Activated CD4-positive, CD25-positive, alpha-beta regulatory T cell (primary cell): Measurements from ENCODE around the gene ALPK1.
"Not testable (repeated sequence)": the region's sequence is repeated elsewhere in the genome, so short reads cannot be mapped to it uniquely, and the experiment has no call there.

Source experiments
- DNase-seq, 4 experiments: peaks; one replicate each; lab custom pipeline; 2025; lab: John Stamatoyannopoulos, UW

ALPK1 gene

DNA sequence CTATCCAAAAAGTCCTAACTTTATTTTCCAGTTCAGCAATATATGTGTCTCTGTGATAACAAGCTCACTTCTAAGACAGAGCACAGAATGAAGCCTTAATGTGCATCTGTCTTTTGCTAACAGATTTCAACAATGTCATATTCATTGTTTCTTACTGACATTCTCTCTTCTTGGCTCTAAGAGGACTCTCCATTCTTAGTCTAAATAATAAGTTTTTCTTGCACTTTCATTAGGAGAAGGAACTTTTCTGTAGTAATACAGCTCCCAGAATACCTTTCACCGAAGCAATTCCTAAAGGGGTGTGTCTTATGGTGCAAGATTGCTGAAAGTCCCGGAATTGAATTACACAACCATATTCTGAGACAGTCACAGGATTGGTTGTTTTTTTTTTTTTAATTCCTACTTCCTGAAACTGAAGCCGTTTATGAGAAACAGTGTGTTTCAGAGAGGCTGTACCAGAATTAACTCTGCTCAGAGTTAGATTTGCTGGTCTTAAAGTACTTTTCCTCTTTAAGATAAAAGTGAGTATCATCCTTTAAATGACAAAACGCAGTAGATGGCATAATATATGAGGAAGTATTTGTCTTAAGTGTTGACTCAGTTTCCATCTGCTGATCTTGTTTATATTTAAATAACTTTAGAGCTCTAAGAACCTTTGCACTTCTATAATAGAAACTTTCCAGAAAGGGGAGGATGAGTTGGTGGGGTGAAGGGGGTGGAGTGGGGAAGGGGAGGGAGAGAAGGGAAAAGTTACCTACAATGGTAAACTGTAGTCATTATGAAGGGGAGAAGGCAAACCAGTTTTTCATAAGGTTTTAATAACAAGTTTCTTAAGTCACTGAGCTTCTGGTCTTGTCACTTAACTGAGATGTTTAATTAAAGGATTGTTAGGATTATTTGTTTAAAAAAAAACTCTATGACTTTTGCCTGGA is at the start of gene ALPK1:
Gene ALPK1, plus strand, starts transcription at position 421 of the 932 bp plus-strand sequence.
- DNase-seq, result no peak

- no peak for DNase-seq
Observed at GRCh38 chr4:112251019-112251643, 46.0 kb upstream of the ALPK1 start.

GRCh38 chr4:112252234-112252633 is 44.9 kb upstream of the ALPK1 start:
- no peak for DNase-seq

GRCh38 chr4:112253382-112254000 is 43.7 kb upstream of the ALPK1 start:
- DNase-seq, result no peak

DNA sequence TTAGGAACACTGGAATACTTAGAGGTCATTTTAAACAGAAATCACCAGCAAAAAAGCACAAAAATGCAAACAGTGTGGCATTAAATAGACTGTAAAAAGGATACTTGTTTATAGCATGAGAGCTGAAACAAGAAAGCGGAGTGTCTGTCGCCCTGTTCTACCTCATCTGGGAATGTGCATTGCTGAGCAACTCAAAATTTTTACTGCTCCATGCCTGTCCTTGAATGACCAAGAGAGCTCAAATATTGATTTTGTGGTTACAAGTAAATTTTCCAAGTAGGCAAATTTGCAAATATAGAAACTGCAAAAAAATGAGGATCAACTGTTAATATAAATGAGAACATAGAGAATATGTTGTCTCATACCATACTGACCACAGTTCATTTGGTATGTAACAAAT is 40.1 kb upstream of the ALPK1 start:
- DNase-seq, result no peak

GRCh38 chr4:112266823-112267222 is 30.3 kb upstream of the ALPK1 start:
- DNase-seq, result no peak

DNA sequence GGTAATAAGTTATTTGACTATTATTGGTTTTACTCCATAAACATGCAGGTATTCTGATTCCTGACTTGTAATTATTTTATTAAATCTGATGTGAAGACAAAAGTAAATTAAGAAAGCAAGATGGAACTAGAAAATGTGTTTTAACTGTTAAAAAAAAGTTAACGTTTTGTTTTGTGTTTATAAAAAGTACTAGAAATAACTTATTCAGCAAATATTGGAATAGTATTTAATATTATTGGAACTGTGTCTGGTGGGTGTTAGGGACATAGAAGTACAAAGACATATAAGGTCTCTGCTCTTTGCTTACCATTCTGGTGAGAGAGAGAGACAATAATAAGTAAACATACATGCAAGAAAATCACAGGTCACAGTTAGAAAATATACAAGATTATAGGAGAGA is 27.1 kb upstream of the ALPK1 start:
- DNase-seq, result no peak

DNA sequence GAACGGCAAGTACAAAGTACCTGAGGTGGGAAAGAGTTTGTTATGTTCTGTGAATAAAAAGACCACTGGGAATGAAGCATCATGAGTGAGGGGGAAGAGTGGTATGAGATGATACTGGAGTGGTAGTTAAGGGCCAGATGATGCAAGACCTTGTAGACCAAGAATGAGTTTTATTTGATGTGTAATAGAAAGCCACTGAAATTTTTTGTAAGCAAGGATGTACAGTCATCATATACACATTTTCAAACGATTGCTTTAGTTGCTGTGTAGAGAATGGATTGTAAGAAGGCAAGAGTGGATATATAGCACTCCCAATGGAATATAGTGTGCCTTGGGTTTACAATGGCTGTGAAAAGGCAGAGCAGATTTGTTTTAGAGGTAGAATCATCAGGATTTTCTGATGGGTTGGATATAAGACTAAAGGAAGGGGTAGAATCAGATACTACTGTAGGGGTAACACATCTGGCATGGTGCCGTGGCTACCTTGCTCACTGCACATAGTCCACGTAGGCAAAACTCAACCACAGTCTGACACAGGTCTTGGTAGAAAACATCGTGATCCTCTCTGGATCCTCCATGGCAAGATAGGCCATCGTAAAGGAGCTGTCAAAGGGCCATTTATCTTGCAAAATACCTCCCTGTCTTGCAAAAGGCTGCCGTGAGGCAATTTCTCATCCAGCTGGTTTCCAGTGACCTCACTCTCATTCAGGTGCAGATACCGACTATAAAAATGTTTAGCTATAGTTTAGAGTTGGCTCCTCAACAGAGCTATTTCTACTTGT is 26.3 kb upstream of the ALPK1 start:
- no peak for DNase-seq

DNA sequence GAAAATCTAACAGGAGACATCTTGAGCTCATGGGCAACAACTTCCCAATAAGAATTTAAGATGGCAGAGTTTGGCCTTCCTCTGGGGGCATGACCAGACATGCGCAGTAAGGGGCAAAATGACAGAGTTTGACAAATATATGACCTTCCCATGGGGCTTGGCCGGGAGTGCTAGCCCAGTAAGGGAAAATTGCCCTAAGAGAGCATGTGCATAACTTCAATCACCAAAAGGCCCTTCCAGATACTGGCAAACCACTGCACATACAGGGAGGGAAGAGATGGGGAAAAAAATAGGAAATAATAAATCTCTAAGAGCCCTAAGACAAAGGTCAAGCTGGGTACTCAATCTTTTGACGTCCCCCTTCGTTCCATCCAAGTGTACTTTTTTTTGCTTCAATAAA is 24.9 kb upstream of the ALPK1 start:
- DNase-seq, result no peak

GRCh38 chr4:112274959-112275358 is 22.2 kb upstream of the ALPK1 start:
- no peak for DNase-seq

DNA sequence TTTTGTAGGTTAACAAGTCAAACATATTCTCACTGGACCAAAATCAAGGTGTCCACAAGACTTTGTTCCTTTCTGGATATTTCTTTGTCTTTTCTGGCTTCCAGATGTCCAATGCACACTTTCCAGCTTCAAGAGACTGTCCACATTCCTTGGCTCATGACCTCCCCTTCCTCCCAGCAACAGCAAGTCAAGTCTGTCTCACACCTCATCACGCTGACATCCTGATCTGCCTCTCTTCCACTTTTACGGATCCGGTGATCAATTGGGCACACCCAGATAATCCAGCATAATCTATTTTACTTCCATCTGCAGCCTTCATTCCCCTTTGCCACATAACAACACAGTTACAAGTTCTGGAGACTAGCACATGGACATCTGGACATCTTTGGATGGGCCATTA is 21.1 kb upstream of the ALPK1 start:
- no peak for DNase-seq

- no peak for DNase-seq
Observed at GRCh38 chr4:112277220-112277619, 19.9 kb upstream of the ALPK1 start.

DNA sequence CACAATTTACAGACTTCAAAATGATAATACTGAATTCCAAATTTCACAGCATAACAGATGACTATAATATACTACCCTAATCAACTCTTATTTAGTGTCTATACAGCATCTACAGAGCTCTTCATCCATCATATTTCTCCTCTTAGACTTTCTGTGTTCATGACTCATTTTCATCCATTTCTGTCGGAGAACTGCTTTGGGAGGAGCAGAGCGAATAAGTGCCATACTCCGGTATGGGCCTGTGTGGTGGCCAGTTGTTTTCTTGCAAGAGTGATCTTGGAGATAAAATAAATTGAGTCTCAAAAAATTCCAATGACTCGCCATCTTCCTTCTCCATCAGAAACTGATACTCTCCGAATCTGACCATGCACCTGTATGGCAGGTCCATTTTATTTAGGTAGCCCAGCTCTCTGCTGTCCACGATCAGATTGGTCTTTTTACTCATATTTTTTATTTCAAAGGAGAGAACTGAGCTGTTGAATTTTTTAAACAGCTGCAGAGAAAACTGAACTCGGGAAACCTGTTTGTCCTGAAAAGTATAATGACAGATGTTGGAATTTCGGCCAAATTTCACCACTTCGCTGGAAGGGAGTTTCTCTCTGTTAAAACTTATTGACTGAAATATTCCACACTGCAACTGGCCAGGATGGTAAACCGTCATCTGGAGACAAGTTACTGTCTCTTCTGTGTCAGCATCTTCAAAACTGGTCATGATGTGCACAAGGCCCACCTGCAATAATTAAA is 19.3 kb upstream of the ALPK1 start:
- no peak for DNase-seq

- DNase-seq, result no peak
Observed at GRCh38 chr4:112279025-112279881, 17.9 kb upstream of the ALPK1 start.

- DNase-seq, result no peak
Observed at GRCh38 chr4:112279882-112280315, 17.3 kb upstream of the ALPK1 start.

DNA sequence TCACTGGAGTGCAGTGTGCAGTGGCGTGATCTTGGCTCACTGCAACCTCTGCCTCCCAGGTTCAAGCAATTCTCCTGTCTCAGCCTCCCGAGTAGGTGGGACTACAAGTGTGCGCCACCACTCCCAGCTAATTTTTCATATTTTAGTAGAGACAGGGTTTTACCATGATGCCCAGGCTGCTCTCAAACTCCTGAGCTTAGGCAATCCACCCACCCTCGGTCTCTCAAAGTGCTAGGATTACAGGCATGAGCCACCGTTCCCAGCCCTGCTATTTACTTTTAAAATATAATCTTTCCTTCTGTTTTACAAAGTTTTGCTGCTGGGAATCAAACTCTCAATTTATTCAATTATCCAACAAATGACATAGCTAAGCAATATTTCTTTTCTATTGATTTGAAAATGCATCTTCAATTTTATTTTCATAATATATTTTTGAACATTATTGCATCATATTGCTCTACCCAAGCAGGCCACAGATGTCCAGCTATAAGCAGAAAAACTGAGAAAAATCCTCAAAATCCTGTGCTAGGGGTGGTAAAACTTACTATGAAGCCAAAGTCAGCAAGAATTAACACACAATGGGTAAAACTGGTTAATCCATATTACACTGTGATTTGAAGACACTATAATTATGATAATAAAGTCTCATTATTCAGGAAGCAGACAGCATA is 16.6 kb upstream of the ALPK1 start:
- no peak for DNase-seq

DNA sequence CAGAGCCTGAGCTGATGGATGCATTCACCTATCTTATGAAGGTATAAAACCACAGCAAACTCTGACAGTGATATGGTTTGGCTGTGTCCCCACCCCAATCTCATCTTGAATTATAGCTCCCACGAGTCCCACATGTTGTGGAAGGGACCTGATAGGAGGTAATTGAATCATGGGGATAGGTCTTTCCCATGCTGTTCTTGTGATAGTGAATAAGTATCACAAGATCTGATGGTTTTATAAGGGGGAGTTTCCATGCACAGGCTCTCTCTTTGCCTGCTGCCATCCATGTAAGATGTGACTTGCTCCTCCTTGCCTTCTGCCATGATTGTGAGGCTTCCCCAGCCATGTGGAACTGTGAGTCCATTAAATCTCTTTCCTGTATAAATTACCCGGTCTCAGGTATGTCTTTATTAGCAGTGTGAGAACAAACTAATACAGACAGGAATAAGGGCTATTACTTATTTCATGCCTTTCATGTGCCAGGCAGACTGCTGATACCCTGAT is 15.2 kb upstream of the ALPK1 start:
- not testable (repeated sequence) for DNase-seq

- no peak for DNase-seq
Observed at GRCh38 chr4:112282860-112283667, 14.1 kb upstream of the ALPK1 start.

GRCh38 chr4:112284166-112284565 is 13.0 kb upstream of the ALPK1 start:
- DNase-seq, result no peak
